HG02588 (cell line): ENCODE results near the gene LPAR1.

Source experiments
- ATAC-seq: cut with Tn5 transposase; IDR thresholded peaks from one replicate; pipeline ENCODE4 v1.9.1; 2021; ENCODE audit warnings: mild to moderate bottlenecking, moderate library complexity; ENCODE audit not compliant: unreplicated experiment

LPAR1 gene

GRCh38 chr9:111037708-111038330 lies 451 bp downstream of the LPAR1 start:
- ATAC-seq: no peak

DNA sequence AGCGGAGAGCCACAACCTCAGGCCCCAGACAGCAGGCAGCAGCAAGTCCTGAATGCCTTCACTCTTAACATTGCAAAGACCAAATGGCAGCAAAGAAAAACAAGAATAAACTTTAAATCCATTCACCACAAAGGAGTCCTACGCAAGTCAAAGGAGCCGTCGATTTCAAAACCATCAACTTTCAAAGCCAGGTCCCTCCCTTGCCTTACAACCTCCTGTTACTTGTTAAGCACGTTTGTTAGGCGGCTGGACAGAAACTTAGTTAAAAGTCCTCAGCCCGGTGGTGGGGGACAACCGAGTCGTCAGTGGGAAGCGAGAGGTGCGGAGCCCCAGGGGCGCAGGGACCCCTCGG lies 938 bp downstream of the LPAR1 start:
- ATAC-seq: no peak

- ATAC-seq: no peak
Measured at GRCh38 chr9:111036946-111037345, 1.3 kb downstream of the LPAR1 start.

DNA sequence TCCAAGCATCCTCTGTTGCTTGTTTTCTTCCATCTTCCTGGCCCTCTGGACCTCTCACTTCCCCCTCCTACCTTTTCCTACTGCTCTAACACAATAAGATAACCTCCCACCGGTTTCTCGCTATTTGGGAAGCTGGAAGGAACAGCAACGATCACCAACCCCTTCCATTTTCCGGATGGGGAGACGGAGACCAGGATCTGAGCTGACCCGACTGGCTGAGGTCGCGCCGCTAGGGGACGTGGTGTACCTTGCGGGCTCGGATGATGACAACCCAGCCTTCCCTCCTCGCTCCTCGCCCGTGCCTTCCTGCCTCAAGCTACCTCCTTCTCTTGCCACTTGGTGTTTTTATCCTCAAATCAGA lies 1.9 kb downstream of the LPAR1 start:
- ATAC-seq: no peak

- ATAC-seq: no peak
Measured at GRCh38 chr9:111035543-111036428, 2.5 kb downstream of the LPAR1 start.

DNA sequence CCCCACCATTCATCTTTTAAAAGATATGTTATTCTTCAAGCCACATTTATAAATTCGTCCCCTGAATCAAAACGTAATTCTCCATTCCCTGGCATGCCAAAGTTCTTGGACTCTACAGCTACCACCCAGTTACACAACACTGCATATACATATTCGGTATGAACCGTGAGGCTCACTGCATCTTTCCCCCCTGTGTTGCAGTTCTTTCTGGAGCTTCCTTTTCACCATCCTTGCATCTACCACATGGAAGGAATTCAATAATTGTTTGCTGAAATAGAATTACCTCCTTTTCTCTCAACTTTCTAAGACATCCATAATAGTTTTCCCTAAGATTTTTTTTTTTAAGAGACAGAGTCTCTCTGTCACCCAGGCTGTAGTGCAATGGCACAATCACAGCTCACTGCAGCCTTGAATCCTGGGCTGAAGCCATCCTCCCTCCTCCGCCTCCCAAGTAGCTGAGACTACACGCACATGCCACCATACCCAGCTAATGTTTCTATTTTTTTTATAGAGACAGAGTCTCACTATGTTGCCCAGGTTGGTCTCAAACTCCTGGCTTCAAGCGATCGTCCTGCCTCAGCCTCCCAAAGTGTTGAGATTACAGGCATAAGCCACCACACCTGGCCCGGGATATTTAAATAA lies 3.3 kb downstream of the LPAR1 start:
- ATAC-seq: no peak

GRCh38 chr9:111034170-111034897 lies 3.9 kb downstream of the LPAR1 start:
- ATAC-seq: no peak

GRCh38 chr9:111030492-111030891 lies 7.8 kb downstream of the LPAR1 start:
- no peak for ATAC-seq

GRCh38 chr9:111029260-111029659 lies 9.0 kb downstream of the LPAR1 start:
- no peak for ATAC-seq

- ATAC-seq: no peak
Measured at GRCh38 chr9:111027798-111028197, 10.5 kb downstream of the LPAR1 start.

DNA sequence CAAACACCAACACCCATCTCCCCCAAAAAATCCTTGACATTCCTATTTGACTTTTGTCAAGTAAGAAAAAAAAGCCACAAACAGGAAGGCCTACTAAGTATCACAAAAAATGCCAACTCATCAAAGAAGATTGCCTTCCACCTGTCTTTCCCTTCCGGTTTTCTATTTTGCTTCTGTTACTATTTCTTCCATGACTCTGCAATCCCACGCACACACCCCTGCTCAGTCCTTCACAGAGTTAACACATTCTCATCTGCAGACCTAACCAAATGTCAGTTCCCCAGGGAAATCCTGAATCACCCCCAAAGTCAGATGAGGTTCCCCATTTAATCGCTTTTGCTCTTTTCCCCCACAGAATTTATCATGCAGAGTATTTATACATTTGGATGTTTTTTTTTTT lies 15.1 kb downstream of the LPAR1 start:
- ATAC-seq: no peak

DNA sequence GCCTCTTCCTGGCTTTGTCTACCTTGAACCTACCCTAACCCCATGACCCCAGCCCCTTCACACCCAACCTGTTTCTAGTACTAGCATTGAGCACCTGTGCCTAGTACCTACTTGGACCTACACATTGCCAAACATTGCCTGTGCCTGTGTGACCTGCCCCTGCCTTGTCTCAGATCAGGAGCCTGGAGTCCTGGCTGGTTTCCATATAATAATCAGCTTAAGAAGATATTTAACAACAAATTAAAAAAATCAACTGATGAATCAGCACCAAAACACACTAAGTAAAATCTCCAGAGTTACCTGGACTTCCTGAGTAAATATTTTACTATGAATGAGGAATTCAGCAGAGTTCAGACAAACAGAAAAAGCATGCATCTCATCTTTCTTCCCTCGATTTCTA lies 17.7 kb downstream of the LPAR1 start:
- ATAC-seq: no peak

- no peak for ATAC-seq
Measured at GRCh38 chr9:111016426-111017045, 21.7 kb downstream of the LPAR1 start.

DNA sequence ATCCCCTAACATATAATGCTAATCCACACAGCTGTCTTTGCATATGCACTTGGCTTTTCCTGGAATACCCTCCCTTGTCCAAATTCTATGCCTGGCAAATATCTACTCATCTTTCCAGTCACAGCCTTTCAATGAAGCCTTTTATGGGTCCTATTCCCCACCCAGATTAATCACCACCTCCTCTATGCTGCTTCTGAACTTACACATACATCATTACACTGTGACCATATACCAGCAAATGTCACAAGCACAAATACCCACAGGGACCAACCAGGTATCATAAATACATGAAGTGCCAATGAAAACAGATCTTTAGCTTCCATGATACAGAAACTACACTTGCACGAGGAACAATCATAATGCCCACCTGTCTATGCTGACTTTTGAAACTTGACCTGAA lies 22.3 kb downstream of the LPAR1 start:
- ATAC-seq: no peak

GRCh38 chr9:111013707-111014106 lies 24.6 kb downstream of the LPAR1 start:
- ATAC-seq: no peak

DNA sequence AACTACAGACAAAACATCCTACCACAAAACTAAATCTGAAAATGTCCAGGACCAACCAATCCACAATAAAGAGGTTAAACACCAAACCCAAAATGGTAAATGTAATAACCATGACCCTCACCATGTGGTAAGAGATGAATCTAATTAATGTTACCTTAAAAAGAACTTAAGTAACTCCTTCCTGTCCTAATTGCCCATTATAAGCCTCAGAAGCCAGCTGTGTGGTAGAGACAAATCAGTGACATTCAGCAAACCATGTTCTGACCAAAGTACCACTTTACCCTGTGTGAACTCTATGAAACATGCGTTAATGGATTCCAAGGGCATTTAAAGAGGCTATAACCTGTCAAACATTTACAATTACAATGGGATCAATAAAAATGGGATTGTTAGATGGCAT lies 25.0 kb downstream of the LPAR1 start:
- no peak for ATAC-seq

DNA sequence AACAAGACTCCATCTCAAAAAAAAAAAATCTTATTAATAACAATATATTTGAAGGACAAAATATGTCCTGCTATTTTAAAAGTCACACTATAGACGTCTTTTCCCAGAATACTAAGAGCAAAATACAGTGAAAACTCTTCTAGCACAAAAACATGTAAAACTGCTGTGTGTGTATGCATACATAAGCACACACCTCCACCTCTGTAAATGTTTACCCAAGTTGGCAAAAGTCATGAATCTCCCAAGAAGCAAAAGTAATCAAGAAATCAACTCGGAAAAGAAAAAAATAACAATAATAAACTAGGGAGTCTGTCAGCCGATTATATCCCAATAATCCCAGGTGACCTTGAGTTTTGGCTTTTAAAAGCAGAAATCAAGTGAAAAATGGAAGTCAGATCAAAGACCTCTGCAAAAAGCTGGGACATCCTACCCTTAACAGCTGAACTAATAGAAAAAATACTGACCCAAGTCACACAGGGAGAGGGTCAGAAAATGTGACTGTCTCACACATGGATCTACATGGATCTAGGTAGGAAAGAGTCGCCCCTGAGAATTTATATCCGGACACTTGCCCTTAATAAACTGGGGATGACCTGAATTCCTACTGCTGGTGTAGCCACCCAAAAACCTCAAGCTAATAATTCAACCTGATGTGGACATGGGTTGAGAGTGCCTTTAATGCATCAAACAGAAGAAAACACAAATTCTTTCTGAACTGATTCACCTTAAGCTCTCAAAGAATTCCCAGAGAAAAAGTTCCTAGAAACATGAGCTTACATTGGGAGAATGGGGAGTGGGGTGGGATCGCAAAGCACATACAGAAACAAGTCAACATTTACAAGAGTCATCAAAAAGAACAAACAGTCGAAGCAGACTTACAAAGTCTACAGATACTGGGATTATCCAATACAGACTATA lies 29.9 kb downstream of the LPAR1 start:
- no peak for ATAC-seq

DNA sequence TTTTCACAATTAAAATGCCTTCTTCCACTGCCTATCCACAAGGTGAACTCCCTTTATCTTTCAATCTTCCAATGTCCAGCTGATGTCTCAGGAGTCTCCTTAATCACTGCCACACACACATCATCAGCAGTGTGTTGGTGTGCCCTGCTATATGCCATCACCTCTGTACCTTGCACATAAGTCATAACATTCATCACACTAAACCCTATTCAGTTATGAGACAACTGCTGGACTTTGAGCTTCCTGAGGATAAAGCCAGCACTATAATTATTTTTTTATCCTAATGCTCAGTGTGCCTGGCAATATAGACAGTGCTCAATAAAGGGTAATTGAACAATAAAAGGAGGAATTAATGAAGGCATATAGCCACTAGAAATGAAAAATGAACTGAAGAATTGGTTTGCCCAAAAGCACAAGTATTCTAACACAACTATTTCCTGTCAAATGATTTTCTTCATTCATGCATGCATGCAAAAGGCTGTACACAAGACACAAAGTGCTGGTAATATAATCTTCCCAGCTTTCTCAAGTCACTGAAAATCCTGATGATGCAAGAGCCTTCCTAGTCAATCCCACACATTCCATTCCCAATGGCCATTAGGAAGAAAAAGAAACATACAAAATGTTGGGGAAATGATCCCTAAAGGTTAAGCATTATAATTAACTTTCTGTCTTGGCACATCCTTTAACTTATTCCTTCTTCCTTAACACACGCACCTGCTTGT lies 32.4 kb downstream of the LPAR1 start:
- ATAC-seq: no peak

GRCh38 chr9:111004936-111005335 lies 33.3 kb downstream of the LPAR1 start:
- no peak for ATAC-seq
